Measurements from ENCODE around the gene MCF2.

GRCh38 chrX:139725720-139726119 lies 17.8 kb upstream of the MCF2 start:
- no peak for TF ChIP-seq CTCF (conservative IDR thresholded peaks at IDR 0.05; ENCODE audit: low read length)
- TF ChIP-seq EZH2phosphoT487 (IDR thresholded peaks at IDR 0.05; ENCODE audit: borderline replicate concordance) = no peak
